H54 (cell line): Measurements from ENCODE around the gene ABLIM1.

Experiments
- DNase-seq: peaks from one replicate; pipeline ENCODE4 v3.0.0; 2011; ENCODE audit warnings: low spot score, mixed read lengths; ENCODE audit not compliant: insufficient read length
- FAIRE-seq: peaks from 3 replicates; lab custom pipeline; 2011; peaks lifted over from hg19 to GRCh38; lab: Jason Lieb, UNC
- POLR2A ChIP-seq: IDR thresholded peaks from 2 replicates; pipeline ENCODE4 v1.6.1; 2011; ENCODE audit warnings: low read depth, mild to moderate bottlenecking, low read length

The ABLIM1 gene

GRCh38 chr10:114395366-114396022, 262.6 kb downstream of the ABLIM1 start:
- TF ChIP-seq POLR2A: no peak
- no peak for DNase-seq

GRCh38 chr10:114394531-114394930, 263.5 kb downstream of the ABLIM1 start:
- TF ChIP-seq POLR2A: no peak
- DNase-seq (no peak), FAIRE-seq (no peak)

More at GRCh38 chr10:114395366-114396022, 262.6 kb downstream of the ABLIM1 start:
- no peak for FAIRE-seq

GRCh38 chr10:114393886-114394285, 264.2 kb downstream of the ABLIM1 start:
- TF ChIP-seq POLR2A: no peak
- FAIRE-seq: no peak
- no peak for DNase-seq

GRCh38 chr10:114393482-114393881, 264.6 kb downstream of the ABLIM1 start:
- FAIRE-seq (no peak), DNase-seq (no peak)
- no peak for TF ChIP-seq POLR2A

- DNase-seq (no peak), FAIRE-seq (no peak)
- TF ChIP-seq POLR2A: no peak
Measured at GRCh38 chr10:114392112-114392835, 265.8 kb downstream of the ABLIM1 start.

- FAIRE-seq: no peak
- no peak for TF ChIP-seq POLR2A
- no peak for DNase-seq
Measured at GRCh38 chr10:114391599-114391998, 266.5 kb downstream of the ABLIM1 start.

- TF ChIP-seq POLR2A: no peak
- FAIRE-seq (no peak), DNase-seq (peak; percentile 61)
Measured at GRCh38 chr10:114389426-114389825, 268.6 kb downstream of the ABLIM1 start.

- TF ChIP-seq POLR2A: no peak
- DNase-seq (no peak), FAIRE-seq (no peak)
Measured at GRCh38 chr10:114388275-114388674, 269.8 kb downstream of the ABLIM1 start.

GRCh38 chr10:114387784-114388183, 270.3 kb downstream of the ABLIM1 start:
- no peak for TF ChIP-seq POLR2A
- FAIRE-seq: no peak
- no peak for DNase-seq

- no peak for TF ChIP-seq POLR2A
- FAIRE-seq (no peak), DNase-seq (no peak)
Measured at GRCh38 chr10:114386452-114386851, 271.6 kb downstream of the ABLIM1 start.

- TF ChIP-seq POLR2A: no peak
- DNase-seq (no peak), FAIRE-seq (no peak)
Measured at GRCh38 chr10:114385557-114385956, 272.5 kb downstream of the ABLIM1 start.

- no peak for TF ChIP-seq POLR2A
- no peak for FAIRE-seq
Measured at GRCh38 chr10:114384601-114385000, 273.5 kb downstream of the ABLIM1 start.

GRCh38 chr10:114384181-114384580, 273.9 kb downstream of the ABLIM1 start:
- FAIRE-seq (no peak), DNase-seq (no peak)
- TF ChIP-seq POLR2A: no peak

More at GRCh38 chr10:114384601-114385000, 273.5 kb downstream of the ABLIM1 start:
- DNase-seq: no peak
